Heart left ventricle (tissue), 16 donors: Measurements from ENCODE around the gene ZFAND3. TPM values are rescaled to one million over a fixed set of nuclear protein-coding genes. Genes with fewer than 3 reads are reported as not detected.

Experiments used
- ATAC-seq, 4 donors: fragments of 200-7000 bp; cut with Tn5 transposase; one replicate each; pipeline ENCODE4 v1.9.1; 2020 to 2022; ENCODE audit warnings: moderate library complexity in 4 of 4, mild to moderate bottlenecking in 3 of 4, moderate number of reproducible peaks in 1 of 4
- DNase-seq, 5 donors: peaks; one replicate each; pipeline ENCODE4 v3.0.0-alpha.2; 2020
- H3K27ac ChIP-seq, 12 donors: fragments of 200-600 bp; sonication (generic) in 4 of 12; one replicate each; pipeline versions ENCODE4 v1.5.0 to v1.8.0; 2016 to 2022; ENCODE audit warnings: mild to moderate bottlenecking in 2 of 12
- H3K27me3 ChIP-seq, 9 donors: fragments of 200-600 bp; sonication (generic) in 2 of 9; one replicate each; pipeline versions ENCODE4 v1.5.1 to v1.8.0; 2016 to 2022; ENCODE audit warnings: mild to moderate bottlenecking in 3 of 9
- H3K36me3 ChIP-seq, 9 donors: fragments of 200-600 bp; sonication (generic) in 2 of 9; one replicate each; pipeline versions ENCODE4 v1.5.0 to v1.8.0; 2018 to 2022; ENCODE audit warnings: mild to moderate bottlenecking in 2 of 9
- H3K4me1 ChIP-seq, 12 donors: fragments of 200-600 bp; sonication (generic) in 4 of 12; one replicate each; pipeline versions ENCODE4 v1.5.0 to v1.8.0; 2016 to 2022; ENCODE audit warnings: mild to moderate bottlenecking in 3 of 12
- H3K4me3 ChIP-seq, 12 donors: fragments of 200-600 bp; sonication (generic) in 4 of 12; one replicate each; pipeline versions ENCODE4 v1.5.0 to v1.8.0; 2017 to 2022; ENCODE audit warnings: mild to moderate bottlenecking in 9 of 12, moderate library complexity in 4 of 12
- H3K9me3 ChIP-seq, 12 donors: fragments of 200-600 bp; sonication (generic) in 4 of 12; one replicate each; pipeline versions ENCODE4 v1.5.0 to v1.8.0; 2016 to 2022; ENCODE audit warnings: mild to moderate bottlenecking in 1 of 12
- POLR2A ChIP-seq, 2 donors: fragments of 450-650 bp; IDR thresholded peaks; one replicate each; pipeline ENCODE4 v1.6.1; 2017; ENCODE audit warnings: antibody characterized with exemption in 2 of 2, mild to moderate bottlenecking in 2 of 2, moderate library complexity in 2 of 2
- WGBS, 4 donors: extraction: QIAGEN DNeasy Blood & Tissue Kit in 2 of 4; methylation state at CpG; one replicate each; pipeline versions ENCODE4 v1.1.5 to v1.1.7; 2013 to 2018; 5-methylcytosine and 5-hydroxymethylcytosine counted together
- intact Hi-C, 10 donors: fragments of 100-400 bp; cut with DNase I; formaldehyde crosslinking; loops; one replicate each; pipeline versions ENCODE4 v1.11.1 to v1.14.2; 2022
- polyA plus RNA-seq, 2 donors: library from polyadenylated mRNA; stranded (reverse); fragments of 200-250 nt; gene quantifications; one replicate each; pipeline ENCODE4 v1.2.3, GENCODE V29; 2013
- total RNA-seq, 9 donors: library from RNA; depleted of rRNA in 2 of 9; stranded (reverse); fragments of >200 nt in 2 of 9; fragmentation: NEBNext Ultra II Directional in 3 of 9; extraction: Animal tissue kit (Norgen Biotek cat#: 25700) in 3 of 9; gene quantifications; one replicate each; pipeline versions ENCODE4 v1.1.0 to v1.2.4, GENCODE V29; 2016 to 2023
- TF ChIP-seq, protein P1 (sequence below), 12 donors: fragments of 200-600 bp; sonication (generic) in 4 of 12; IDR thresholded peaks; one replicate each; pipeline versions ENCODE4 v1.5.0 to v1.8.0; 2018 to 2022; ENCODE audit warnings: antibody characterized with exemption in 12 of 12, mild to moderate bottlenecking in 5 of 12
- donor health status: ischemic (EF 13 %, LVEDD 7.1; RV severe dilation, severe dysfunction).
- donor health status: healthy with polysubstance abuse.
- donor health status: DM: no; HTN: yes; CAD: no.
- donor health status: DM: no; HTN: no; CAD: no.
- donor health status: ischemic (EF 25% LVEDD 6.9; RV normal size, moderate dysfunction).
- donor health status: ischemic (EF 25% LVEDD 5.7; RV mildly dilated, moderate dysfunction).
- donor health status: healthy.
- donor health status: DM: yes; HTN: yes; CAD: no.
- donor health status: ischemic (EF 35%, LVEDD 5.7; RV mildly dilated, moderate dysfunction).
- donor health status: nonischemic (EF 11% LVEDD 7.7; RV severe dilation, severe dysfunction).
- donor health status: DM: yes; HTN: yes; CAD: no.
- donor health status: PGD.
- donor health status: ischemic (EF 29% LVEDD 5.4; RV normal size, mild dysfunction).
- donor health status: nonischemic (EF 23%, LVEDD 6.1; RV moderate dilation, normal function).

Gene ZFAND3
- total and polyA plus RNA-seq, 11 donors = 29.1 to 114 (median 88.2) TPM

DNA sequence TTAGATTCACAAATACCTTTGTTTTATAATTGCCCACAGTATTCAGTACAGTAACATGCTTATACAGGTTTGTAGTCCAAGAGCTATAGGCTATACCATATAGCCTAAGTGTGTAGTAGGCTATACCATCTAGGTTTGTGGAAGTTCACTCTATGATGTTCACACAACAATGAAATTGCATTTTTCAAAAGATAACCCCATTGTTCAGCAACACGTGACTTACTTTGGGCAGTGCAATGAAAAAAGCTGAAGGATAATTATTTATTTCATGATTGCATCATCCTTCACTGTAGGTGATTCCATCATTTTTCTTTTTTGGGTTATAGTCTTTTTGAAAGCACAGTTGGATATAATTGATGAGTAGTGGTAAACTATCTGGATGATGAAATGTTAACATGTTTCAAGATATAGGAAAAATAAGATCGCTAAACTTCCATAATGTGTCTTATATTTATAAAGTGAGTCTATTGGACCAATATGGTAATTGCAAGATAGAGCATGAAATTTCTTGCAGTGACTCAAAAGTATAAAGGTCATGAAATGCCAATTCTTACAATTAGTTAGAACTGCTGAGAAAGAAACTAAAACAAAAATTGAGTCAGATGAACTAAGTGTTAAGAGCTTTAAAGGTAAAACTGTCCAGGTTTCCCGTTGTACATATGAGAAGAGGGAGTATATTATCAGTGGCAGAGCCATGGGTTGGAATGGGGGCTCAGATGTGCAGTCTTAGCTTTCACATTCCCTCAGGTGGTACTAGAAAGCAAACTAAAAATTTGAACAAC, 164.4 kb downstream of the ZFAND3 start:
- Histone ChIP-seq H3K9me3 (no peaks in the 10 kb centered on the region), H3K4me1 (peaks cover 0 to 73% (median 58%) of the 10 kb centered on the region in 12 donors), H3K36me3 (no peaks in the 10 kb centered on the region), H3K27ac (no peak overlapping the region), H3K4me3 (no peak overlapping the region), H3K27me3 (no peaks in the 10 kb centered on the region)
- TF ChIP-seq POLR2A (IDR thresholded peaks at IDR 0.05) = no peak
- TF ChIP-seq, protein P1, sequence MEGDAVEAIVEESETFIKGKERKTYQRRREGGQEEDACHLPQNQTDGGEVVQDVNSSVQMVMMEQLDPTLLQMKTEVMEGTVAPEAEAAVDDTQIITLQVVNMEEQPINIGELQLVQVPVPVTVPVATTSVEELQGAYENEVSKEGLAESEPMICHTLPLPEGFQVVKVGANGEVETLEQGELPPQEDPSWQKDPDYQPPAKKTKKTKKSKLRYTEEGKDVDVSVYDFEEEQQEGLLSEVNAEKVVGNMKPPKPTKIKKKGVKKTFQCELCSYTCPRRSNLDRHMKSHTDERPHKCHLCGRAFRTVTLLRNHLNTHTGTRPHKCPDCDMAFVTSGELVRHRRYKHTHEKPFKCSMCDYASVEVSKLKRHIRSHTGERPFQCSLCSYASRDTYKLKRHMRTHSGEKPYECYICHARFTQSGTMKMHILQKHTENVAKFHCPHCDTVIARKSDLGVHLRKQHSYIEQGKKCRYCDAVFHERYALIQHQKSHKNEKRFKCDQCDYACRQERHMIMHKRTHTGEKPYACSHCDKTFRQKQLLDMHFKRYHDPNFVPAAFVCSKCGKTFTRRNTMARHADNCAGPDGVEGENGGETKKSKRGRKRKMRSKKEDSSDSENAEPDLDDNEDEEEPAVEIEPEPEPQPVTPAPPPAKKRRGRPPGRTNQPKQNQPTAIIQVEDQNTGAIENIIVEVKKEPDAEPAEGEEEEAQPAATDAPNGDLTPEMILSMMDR (IDR thresholded peaks at IDR 0.05) = no peak
- intact Hi-C loops = no loop called here
- DNase-seq = no peak
- no peak for ATAC-seq
- 92 to 96% (median 95%) methylated on average over 3 of the region's 3 CpGs for WGBS, 4 donors

DNA sequence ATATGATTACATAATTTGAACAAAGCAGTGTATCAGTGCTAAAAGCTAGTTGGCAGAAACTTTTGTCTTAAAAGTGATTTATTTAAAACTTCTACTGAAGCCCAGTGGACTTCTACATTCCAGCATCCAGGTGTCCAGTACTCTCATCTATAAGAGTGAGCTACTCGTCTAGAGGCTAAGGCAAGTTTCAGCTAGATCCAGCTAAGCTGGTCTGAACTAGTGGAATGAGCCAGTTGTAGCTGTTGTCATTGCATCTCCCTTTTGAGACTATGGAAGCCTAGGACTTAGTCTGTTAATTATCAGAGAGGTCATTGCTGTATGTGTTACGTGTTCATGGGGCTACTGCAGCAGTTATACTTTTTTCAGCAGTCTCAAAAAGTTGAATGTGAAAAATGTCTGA, 165.1 kb downstream of the ZFAND3 start:
- Histone ChIP-seq H3K27me3 (no peaks in the 10 kb centered on the region), H3K4me3 (no peak overlapping the region), H3K27ac (no peak overlapping the region), H3K9me3 (no peaks in the 10 kb centered on the region), H3K4me1 (peaks cover 0 to 73% (median 58%) of the 10 kb centered on the region in 12 donors), H3K36me3 (no peaks in the 10 kb centered on the region)
- intact Hi-C loops = no loop called here
- DNase-seq (no peak), ATAC-seq (no peak)
- 94 to 99% (median 97%) methylated on average over 2 of the region's 2 CpGs for WGBS, 4 donors
- no peak for TF ChIP-seq POLR2A (IDR thresholded peaks at IDR 0.05)

DNA sequence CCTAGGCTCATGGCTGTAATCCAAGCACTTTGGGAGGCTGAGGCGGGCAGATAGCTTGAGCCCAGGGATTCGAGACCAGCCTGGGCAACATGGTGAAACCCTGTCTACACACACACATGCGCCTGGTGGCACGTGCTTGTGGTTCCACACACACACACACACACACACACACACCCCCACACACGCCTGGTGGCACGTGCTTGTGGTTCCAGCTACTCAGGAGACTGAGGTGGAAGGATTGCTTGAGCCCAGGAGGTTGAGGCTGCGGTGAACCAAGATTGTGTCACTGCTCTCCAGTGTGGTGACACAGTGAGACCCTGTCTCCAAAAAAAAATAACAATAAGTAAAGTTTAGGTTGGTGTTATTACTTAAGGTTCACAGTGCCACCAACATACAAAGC, 165.8 kb downstream of the ZFAND3 start:
- Histone ChIP-seq H3K4me1 (peaks cover 0 to 73% (median 57%) of the 10 kb centered on the region in 12 donors), H3K27ac (no peak overlapping the region), H3K27me3 (no peaks in the 10 kb centered on the region), H3K36me3 (no peaks in the 10 kb centered on the region), H3K4me3 (no peak overlapping the region), H3K9me3 (no peaks in the 10 kb centered on the region)
- DNase-seq = no peak
- intact Hi-C loops = loop anchor here in 2 of 10 donors (5.0 kb wide), 2 partner anchors 43 to 48 kb away; no protein-coding TSS in a partner anchor
- 89 to 91% (median 91%) methylated on average over 7 of the region's 7 CpGs for WGBS, 4 donors
- no peak for TF ChIP-seq POLR2A (IDR thresholded peaks at IDR 0.05)
- TF ChIP-seq, protein P1 (IDR thresholded peaks at IDR 0.05) = no peak
- no peak for ATAC-seq

DNA sequence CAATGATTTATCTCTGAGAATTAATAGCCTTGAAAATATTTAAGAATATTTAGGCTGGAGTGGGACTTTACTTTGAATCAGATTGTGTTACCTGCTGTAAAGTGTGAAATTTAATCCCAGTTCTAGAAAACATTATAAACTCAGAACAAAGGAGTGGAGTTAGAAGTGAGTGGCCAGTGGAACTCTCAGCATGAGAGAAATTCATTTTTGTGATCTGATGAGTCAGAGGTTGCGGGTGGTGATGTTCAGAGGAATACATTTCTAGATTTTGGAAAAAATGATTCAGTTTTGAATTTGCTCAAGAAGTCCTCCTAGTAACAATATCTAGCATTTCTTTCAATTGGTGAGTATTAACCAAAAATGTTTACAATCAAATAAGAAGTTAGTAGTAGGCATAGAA, 167.5 kb downstream of the ZFAND3 start:
- Histone ChIP-seq H3K4me3 (no peak overlapping the region), H3K4me1 (peaks cover 0 to 70% (median 54%) of the 10 kb centered on the region in 12 donors), H3K27ac (no peak overlapping the region), H3K27me3 (no peaks in the 10 kb centered on the region), H3K36me3 (no peaks in the 10 kb centered on the region), H3K9me3 (no peaks in the 10 kb centered on the region)
- TF ChIP-seq POLR2A (IDR thresholded peaks at IDR 0.05) = no peak
- TF ChIP-seq, protein P1 (IDR thresholded peaks at IDR 0.05) = no peak
- intact Hi-C loops = loop anchor here in 2 of 10 donors (5.0 kb wide), 2 partner anchors 45 to 50 kb away; no protein-coding TSS in a partner anchor
- ATAC-seq = no peak
- DNase-seq = no peak
- 85 to 94% (median 90%) methylated on average over 1 of the region's 1 CpG for WGBS, 4 donors
